Stimulated activated CD8-positive, alpha-beta memory T cell treated with anti-CD3 and anti-CD28 coated beads, Interleukin-7, amount 100 ng/mL, for 48 hours (primary cell): ENCODE data around the gene TNFRSF4.

Source experiments
- DNase-seq, 2 donors: peaks; one replicate each; pipeline ENCODE4 v3.0.0-alpha.2; 2020; ENCODE audit warnings: low read depth in 1 of 2; ENCODE audit errors: extremely low read depth in 1 of 2

The TNFRSF4 gene

GRCh38 chr1:1245817-1246576 lies 32.0 kb upstream of the TNFRSF4 start:
- no peak for DNase-seq

GRCh38 chr1:1245178-1245816 lies 31.3 kb upstream of the TNFRSF4 start:
- DNase-seq = no peak

- no peak for DNase-seq
Measured at GRCh38 chr1:1244192-1244811, 30.3 kb upstream of the TNFRSF4 start.

DNA sequence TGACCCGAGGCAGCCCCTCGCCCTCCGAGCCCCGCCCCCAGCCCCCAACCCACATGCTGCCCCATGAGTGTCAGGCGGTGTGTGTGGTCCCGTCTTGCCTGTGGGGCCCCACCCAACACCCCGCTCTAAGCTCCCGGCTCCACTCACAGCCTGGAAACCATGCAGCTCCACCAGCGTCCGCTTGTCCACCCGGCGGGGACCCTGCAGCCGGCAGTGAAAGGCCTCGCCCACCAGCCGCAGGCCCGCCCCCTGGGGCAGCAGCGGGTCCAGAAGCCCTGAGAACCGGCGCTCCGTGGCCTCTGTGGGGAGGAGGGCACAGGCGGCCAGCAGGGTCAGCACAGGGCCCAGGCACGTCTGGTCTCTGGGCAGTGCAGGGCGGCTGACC lies 29.8 kb upstream of the TNFRSF4 start:
- no peak for DNase-seq

DNA sequence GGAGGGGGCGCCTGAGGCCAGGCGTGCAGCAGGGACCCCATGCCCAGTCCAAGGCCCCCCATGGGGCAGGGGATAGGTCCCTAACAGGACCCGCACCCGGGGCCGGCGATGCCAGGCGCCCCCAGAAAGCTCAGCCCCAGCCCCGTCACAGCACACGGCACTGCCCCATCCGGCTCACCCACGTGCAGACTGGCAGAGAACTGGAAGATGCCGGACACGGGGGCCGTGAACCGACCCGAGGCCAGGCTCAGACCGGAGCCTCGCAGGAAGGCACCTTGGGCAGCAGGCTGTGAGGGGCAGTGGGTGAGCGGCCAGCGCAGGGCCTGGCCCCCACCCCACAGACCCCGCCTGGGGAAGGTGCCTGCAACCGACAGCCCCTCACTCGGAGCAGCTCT lies 29.3 kb upstream of the TNFRSF4 start:
- no peak for DNase-seq

- no peak for DNase-seq
Measured at GRCh38 chr1:1242461-1243265, 28.7 kb upstream of the TNFRSF4 start.

DNA sequence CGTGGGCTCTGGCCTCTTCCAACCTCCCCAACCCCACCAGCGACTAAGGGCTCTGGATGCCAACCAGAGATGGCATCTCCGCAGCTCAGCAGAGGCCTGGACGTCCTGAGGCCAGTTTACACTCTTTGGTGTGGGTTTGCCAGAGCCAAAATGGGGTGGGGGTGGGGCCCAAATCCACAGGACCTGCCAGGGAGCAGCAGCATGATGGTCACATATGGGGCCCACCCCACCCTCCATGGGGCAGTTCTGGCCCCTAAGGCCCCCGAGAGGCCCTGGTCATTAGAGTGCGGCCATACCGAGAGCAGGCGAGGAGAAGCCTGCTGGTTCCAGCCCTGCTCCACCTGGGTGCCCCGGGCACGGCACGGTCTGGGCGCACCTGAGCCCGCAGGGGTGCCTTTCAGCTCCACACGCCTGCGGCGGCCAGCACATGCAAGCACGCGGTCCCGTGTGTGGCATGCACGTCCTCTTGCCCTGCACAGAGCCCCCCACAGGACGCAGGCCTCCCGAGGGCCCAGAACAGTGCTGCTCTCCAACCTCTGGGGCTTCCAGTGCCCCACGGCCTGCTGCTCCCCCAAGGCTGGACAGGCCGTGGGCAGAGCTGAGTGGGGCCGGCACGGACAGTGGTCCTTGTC lies 27.8 kb upstream of the TNFRSF4 start:
- DNase-seq = no peak

DNA sequence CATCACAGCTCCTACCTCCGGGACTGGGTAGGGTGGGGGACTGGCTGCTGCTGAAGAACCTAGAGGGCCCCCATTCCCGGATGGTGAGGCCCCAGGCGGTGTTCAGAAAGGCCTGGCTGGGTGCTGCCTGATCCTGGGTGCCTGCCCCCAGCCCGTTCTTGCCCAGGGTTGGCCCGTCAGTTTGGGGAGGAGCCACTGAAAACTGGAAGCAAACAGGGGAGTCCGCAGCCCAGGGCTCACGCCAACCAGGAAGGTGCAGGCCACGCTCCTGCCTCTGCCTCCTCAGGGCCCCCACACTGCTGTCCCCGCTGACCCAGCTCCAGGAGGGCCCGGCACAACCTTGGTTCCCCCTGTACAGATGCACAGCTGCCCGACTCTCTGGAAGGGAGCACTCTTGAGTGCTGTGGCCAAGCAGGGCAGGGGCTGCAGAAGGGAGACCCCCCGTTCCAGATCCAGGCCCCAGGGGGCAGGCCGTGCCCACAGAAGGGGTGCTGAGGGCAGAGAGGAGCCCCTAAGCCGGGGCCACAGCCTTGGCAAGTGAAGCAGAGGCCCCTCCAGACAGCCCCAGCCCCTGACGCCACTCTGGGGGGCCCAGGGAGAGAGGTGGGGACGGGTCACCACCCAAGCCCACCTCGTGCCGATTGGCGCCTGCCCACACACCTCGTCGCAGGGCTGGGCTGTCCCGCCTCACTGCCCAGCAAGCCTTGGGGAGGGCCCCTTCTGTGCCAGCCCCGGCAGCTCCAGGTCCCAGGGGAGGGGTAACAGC lies 27.1 kb upstream of the TNFRSF4 start:
- no peak for DNase-seq

DNA sequence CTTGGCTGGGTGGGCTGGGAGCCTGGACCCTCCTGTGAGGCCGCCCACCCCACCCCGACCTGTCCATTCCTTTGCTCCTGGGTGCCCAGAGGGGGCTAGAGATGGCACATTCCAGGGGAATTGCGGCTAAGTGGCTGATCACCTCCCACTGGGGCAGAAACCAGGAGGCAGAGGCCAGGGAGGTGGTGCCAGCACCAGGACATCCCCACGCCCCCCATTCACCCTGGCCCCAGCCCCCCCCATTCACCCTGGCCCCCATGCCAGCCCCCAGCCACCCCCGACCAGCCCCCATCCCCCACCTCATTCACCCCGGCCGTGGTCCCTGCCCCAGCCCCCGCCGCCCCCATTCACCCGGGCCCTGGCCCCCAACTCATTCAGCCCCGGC lies 26.4 kb upstream of the TNFRSF4 start:
- DNase-seq = no peak

DNA sequence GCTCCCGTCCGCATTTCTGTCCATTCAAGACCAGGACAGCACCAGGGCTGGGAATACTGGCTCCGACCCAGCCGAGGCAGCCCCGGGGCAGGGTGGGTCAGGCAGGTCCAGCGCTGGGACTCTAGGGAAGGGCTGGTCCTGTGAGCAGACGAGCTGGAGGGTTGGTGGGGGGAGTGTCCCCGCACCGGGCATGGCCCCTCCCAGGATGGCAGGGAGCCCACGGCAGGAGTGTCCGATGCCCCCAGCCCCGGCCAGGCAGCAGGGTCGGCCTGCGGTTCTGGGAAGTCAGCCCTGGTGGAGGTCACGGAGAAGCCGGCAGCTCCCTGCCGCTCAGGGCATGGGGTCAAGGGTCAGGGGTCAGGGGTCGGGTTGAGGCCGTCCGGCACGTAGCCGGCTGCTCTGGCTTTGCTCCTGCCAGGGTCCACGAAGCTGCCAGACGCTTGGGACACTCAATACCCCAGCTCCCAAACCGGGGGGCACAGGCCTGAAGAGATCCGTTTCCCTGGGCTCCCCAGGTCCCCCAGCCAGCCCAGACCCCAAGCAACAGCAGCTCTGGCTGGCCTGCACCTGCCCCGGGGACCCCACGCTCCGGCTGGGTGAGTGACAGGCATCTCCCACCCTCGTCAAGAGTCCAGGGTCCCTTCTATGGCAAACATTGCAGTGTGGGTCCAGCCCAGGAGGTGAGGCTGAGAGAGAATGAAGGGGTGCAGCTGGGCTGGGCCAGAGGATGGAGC lies 25.8 kb upstream of the TNFRSF4 start:
- no peak for DNase-seq

- no peak for DNase-seq
Measured at GRCh38 chr1:1239227-1239613, 25.3 kb upstream of the TNFRSF4 start.

DNA sequence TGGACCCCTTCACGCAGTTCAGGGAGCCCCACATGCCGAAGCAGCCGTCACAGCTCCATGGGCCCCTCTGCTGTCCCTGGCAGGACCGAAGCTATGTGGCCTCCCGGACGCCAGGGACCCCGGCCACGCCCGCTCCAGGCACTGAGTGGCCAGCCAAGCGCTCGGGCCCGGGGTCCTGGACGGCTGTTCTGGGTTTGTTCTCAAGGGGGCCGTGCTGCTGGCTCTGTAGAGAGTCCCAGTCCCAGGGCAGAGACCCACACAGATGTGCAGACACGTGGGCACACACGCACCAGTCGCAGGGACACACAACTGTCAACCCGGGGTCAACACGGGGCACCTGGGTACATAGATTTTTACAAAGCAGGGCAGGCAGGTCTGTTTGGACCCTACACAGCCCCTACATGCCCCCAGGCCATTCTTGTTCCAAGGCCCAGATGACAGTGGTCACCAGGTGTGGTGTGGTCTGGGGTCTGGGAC lies 24.8 kb upstream of the TNFRSF4 start:
- no peak for DNase-seq

GRCh38 chr1:1237874-1238701 lies 24.1 kb upstream of the TNFRSF4 start:
- DNase-seq = no peak

DNA sequence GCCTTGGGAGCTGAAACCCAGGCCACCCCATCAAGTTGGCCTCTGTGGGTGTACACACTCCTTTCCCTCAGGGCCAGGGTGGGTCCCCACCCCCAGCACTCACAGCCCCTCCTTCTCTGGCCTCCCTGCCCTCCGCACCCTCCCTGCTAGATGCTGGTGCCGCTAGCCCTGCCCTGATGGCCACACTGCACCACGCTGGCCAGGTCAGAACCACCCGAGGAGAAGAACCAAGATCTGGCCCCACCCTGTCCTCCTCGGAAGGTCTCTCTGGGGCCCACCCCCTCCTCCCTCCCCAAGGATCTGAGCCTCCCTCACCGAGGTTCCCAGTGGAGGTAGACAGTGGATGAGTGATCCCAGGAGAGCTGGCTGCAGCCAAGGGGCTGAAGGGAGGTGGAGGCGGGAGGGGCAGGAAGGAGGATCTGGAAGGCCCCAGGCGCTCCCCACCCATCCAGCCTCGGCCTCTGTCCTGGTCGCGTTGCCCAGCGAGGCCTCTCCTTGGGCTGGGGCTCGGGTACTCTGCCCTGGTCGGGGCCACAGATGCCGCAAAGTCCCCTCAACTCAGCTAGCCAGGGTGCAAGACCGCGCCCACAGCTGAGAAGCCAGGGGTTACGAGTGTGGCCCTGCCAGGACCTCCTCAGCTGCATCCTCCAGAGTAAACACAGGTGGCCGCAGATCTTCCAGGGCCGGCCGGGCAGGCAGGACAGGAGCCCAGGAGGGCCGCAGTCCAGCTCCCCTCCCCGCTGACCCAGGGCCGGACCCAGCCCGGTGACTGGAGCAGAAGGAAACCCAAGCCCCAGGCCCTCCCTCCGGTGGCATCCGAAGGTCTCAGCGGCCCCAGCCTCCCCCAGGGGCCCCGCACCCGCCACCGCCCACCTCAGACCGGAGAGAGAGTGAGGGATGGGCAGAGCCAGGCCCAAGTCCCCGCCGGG lies 23.3 kb upstream of the TNFRSF4 start:
- no peak for DNase-seq

- no peak for DNase-seq
Measured at GRCh38 chr1:1236176-1236763, 22.3 kb upstream of the TNFRSF4 start.

DNA sequence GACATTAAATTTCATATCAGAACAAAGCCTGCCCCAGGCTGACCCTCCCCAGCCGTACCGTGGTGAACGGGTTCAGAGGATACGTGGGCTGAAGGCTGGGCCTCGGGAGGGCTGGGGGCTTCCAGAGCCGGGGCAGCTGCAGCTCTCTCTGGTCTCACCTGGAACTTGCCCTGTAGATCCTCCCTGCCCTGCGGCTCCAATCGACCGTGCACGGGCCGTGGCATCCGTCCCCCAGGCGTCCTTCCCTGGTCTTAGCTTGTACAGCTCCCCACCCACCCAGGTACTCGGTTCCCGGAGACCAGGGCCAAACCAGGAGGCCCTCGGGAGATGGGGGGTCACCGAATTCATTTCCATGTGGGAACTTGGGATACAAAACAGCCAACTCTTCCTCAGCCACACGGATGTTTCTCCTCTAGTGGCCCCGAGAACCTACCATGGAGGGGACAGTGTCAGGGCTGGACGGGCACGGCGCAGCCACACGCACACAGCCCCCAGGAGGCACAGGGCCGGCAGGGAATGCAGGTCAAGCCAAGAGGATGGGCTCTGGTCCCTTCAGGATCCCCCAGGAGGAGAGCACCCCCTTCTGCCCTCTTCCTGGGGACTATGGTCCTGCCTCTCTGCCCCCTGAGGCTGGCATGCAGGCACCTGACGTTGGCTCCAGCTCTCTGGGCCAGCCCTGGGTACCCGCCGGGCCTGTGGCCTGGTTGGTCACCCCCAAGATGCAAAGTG lies 21.2 kb upstream of the TNFRSF4 start:
- no peak for DNase-seq
